Left hindlimb (tissue), 1 donor: ENCODE data around the gene PPP1R17.

Experiments
- DNase-seq: peaks from one replicate; pipeline ENCODE4 v3.0.0-alpha.2; 2018

PPP1R17 gene

DNA sequence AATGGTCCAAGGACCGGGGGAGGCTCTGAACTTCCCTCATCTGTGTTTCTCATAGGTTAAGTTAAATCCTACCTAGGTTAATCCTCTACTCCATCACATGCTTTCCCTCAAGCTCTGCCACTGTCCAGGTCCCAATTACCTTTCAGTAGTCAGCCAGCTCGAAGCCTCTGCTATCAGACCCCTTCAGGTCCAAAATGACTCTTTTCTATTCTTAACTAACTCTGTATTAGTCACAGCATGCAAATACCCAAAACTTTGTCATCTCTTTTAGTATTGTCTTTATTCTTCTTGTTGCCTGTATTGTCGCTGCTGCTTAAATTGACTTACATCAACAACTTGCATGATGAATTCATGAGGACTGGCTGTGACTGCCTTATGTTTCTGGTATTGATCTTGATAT, 15.3 kb downstream of the PPP1R17 start:
- DNase-seq: no peak

DNA sequence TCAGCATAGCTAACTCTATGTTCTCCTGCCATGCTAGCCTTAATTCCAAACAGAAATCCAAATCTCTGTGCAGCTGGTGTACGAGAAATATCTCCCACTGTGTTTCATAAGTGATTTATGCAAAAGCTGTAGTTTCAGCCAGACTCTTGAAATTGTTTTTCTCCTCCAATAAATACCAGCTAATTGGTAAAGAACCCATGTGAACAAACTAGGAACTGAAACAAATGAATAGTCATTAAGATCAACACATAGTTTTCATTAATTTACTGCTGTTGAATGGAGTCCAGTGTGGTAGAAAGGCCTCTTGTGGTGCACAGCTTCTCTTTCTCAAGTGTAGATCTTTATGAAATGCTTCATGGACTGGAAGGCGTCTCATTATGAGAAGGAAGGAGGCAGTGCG, 18.4 kb downstream of the PPP1R17 start:
- no peak for DNase-seq

DNA sequence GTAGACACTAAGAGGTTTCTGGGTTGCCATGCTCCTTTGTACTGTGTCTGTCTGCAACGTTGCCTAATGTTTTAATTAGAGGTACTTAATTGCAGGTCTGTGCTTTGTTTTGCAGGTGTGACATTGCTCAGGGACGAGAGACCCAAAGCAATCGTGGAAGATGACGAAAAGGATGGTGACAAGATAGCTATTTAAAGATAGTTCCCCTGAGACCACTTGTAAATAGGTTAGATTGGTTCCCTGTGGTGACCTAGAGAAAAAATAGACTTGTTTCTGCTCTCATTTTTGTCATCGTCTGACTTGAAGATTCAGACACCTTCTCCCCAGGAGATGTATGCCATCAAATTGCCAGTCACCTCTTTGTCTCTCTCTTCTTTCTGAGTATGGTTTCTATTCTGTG, 20.1 kb downstream of the PPP1R17 start:
- DNase-seq: no peak

DNA sequence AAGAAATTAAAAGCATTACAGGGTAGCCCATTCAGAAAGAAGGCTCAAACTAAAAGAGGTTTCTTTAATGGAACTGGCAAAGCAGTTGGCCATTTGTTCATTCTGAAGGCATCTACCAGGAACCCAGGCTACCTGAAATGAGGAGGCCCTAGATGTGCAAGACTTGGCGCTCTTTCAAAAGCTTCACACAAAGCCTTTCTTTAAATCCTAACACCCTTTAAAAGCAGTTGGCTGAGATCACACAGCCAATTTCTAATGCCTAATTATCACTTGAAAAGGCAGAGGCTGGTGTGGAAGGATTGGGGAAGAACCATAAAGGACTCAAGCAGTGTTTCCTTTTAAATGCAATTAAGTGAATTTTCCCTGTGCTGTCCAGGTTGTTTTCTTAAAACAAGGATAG, 23.2 kb downstream of the PPP1R17 start:
- DNase-seq: no peak

DNA sequence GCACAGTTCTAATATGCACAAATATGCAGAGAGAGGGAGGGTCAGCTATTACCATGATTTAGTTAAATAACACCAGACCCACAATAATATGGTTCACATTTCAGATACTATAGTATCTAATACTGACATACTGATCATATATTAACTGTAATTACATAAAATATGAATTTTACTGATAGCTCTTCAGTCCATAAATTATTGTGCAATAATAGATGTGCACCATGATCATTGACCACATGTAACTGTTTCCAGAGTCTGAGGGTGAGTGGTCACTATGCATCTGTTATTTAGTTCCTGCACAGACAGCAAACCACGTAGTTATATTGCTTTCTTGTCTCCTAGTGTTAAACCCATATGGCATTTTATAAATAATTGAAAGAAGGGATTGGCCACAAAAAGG, 29.3 kb downstream of the PPP1R17 start:
- DNase-seq: no peak

DNA sequence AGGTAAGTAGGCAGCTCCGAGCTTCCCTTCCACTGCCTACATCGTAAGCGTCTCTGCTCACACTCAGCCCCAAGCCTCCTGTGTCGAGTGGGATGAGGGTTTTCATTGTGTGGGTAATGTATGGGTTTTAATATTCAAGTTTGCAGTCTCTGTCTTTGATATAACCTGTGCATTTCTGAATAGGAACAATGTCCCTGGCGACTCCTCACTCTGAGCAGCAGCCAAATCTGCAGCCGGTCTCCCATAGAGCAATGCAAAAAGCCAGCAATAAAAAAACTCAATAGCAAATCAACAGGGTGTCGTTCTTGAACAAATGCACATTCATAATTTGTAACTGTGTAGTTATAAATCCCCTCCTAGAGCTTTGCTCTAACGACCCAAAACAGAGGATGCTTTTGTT, 33.4 kb downstream of the PPP1R17 start:
- no peak for DNase-seq

DNA sequence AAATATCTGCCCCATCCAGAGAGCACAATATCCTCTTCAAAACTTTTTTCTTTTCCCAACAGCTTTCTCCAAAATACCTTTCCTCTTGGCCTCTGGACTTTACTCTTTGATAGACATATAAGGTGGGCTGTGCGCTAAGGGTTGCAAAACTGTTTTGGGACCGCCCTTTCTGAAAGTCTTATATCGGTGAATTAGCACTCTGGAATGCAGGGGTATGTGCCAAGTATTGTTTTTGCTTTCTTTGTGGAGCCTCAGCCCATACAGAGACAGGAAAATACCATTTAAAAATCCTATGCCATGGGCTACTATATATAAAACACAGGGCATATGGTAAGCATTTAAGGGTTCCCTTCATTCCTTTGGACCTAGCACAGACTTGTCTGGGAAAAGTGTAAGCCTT, 37.7 kb downstream of the PPP1R17 start:
- DNase-seq: no peak

DNA sequence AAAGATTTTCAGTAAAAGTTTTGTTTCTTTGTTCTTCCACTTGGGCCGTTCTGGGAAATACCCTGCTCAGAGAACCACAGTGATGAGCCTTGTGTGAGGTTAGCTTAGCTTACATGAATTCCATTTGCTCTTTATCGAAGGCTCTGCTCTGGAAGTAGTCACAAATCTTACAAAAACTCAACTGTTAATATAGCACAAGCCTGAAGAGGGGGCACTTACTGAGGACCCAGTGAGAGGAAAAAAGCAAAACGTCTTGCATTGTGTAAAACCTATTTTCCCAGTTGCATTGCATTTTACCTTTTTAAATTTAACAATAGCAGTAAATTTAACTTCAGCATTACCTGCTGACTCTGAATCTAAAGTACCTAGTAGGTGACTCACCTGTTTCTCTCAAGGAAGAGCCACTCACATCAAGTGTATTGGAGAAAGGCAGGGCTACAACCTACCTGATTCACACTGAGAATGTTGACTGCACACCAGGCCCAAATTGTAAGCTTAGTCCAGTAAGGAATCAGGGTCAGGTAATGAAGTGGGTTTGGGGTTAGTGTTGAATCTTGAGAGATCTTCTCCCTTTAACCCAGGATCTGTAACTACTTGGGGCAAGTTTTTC, 42.3 kb downstream of the PPP1R17 start:
- DNase-seq: no peak

DNA sequence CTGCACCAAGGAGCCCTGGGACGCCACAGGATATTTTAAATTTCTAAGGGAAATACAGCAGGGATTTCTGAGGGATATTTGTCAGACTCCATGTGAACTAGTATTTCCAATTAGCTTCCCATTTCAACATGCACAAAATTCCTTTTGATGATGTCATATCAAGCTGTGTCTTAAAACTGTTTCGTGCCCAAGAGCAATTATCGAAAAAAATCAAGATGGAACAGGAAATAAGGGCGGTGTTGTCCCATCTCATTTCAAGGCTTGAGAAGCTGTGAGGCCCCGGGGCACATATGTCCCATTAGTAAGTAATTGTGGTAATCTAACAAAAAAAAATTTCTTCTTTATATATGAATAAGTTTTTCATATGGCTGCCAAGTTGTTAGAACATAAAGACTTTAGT, 47.4 kb downstream of the PPP1R17 start:
- DNase-seq: no peak

DNA sequence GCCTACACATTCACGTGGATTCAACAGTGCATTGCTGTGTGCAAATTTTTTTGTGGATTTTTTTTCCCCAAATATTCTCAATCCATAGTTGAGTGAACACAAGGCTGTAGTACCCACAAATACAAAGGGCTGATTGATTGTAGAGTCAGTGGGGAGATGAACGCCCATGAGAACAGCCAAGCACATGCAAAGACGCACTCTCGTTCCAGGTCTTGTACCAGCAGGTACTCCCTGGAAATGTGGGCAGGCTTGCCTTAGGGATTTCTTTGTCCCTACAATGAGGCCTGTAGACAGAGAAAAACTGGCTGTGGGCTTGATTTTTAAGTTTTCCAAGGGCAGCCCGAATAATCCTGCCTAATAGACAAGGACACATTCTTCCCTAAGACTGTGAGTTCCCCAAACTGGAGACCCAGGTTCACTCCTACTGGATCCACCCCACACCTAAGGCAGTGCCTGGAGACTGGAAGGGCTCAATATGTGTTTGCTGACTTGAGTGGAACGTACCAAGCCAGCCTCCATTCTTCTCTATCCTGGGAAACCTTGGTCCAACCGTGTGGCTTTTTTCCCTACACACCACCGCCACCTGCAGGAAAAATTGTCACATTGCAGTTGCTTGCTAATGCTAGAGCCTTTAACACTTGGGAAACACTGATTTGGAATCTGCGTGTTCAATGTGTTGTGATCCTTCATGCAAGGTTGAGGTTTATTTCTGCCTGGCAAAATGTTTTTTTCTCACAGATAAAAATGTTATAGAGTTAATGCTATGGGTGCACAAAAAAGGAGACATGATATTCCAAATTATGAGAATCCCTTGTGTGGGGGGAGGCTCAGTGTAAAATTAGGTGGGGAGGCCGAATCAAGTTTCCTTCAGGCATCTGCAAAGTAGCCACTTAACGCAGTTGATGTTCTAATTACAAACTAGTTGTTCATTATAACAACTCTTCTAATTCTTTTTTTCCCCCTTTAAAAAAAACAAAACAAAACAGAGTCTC, 49.3 kb downstream of the PPP1R17 start:
- DNase-seq: peak; percentile 52

DNA sequence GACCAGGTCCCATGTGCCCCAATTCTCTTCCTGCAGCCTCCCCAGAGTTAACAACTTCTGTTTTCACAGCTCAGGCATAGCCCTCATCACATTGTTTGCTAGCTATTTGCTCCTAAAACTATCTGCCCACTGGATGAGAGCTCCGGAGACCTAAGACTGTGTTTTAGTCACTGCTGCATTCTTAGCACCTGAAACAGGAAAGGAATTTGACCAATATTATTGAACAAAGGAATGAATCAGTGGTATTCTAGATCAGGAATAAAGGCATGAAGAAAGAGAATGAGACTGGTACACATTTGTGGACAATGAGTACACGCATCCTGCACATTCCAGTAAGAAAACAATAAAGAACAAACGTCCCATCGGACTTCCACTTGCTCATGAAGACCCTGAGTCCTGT, 54.8 kb downstream of the PPP1R17 start:
- DNase-seq: no peak

DNA sequence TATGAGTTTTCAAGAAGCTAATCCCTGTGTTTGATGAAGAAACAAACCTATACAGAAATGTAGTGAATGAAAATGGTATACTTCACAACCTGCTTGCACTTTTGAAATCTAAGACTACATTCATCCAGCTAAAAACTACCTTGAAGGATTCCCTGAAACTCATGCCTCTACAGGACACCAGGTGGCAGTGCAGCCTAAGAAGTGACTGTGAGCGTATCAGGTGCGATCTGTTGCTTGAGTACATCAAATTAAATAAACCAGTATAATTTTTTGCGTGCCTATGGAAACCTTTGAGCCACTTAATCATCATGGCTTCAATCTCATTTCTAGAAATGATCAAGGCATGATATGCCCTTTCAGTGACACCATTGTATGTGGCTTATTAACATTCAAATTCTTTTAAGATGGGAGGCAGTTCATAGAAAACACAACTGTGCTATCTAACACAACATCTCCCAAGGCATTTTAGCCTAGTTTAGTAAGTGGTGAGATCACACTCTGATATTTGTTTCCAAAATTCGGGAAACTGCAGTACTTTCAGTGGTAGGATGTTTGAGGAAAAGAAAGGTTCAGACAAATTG, 57.4 kb downstream of the PPP1R17 start:
- peak; percentile 61 for DNase-seq

DNA sequence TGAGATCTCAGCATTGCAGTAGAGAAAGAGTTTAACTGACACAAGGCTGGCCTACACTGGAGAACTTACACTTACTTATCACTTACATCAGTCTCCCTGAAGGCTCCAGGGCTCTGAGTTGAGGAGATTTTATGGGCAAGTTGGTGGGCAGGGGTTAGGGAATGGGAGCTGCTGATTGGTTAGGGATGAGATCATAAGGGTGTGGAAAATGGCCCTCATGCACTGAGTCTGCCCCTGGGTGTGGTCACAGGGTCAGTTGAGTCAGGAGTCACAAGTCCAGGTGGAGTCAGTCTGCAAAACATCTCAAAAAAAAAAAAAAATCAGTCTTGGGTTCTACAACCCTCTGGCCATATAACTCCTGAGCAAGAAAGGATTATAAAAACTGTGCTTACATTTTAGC, 60.5 kb downstream of the PPP1R17 start:
- DNase-seq: no peak

DNA sequence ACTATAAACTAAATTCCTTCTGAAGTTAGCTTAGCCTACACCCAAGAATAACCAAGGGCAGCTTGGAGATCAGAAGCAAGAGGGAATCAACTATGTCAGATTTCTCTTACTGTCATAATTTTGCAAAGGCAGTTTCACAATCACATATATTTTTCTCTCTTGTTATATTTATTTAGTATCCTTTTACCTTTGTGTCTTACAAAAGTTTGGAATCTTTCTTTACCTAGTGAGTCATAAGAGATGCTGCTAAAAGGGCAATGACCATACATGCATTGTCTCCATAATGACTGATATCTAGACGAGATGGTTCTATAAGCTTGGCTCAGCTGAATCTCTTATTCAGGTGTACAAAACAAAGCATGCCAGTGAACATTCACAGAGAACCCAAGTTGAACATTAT, 61.1 kb downstream of the PPP1R17 start:
- no peak for DNase-seq

DNA sequence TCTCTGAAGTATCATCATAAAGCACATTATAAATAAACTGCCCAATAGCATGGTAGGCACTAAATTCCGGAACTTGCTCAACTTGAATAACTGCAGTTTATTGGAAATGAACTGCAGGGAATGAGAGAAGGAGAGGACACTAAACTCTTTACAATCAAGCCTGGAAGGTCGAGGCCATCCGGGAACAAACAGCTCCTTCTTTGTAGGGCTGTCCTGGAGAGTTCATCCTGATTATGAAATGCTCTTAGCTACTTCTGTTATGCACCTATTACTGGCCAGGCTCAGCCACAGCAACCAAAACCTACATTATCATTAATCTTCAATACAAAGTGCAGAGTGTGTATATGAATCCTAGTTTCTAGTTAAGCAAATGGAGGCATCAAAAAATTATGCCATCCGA, 64.7 kb downstream of the PPP1R17 start:
- DNase-seq: no peak
